HG02870 (cell line): ENCODE measurements around the gene NUB1.

Experiments used
- ATAC-seq: cut with Tn5 transposase; IDR thresholded peaks from one replicate; pipeline ENCODE4 v1.9.1; 2021; ENCODE audit warnings: mild to moderate bottlenecking, moderate library complexity; ENCODE audit not compliant: unreplicated experiment

NUB1 gene

DNA sequence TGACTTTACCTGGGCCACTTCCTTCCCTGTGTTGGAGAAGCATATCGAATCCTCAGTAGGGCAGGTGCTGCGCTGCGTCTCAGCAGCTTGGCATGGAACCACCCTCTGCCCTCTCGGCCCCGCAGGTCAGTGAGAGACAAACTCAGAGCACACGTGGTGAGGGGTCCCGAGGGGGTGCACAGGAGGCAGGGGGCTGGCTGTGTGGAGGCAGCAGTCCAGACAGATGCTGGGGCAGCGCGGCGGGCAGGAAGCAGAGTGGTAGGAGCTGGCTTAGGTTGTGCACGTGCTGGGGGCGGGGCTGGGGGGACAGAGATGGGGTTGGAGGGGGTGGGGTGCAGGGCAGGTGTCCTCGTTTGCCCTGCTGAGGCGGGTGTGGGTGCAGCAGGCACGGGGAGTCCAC is 33.1 kb downstream of the NUB1 start:
- ATAC-seq: no peak

DNA sequence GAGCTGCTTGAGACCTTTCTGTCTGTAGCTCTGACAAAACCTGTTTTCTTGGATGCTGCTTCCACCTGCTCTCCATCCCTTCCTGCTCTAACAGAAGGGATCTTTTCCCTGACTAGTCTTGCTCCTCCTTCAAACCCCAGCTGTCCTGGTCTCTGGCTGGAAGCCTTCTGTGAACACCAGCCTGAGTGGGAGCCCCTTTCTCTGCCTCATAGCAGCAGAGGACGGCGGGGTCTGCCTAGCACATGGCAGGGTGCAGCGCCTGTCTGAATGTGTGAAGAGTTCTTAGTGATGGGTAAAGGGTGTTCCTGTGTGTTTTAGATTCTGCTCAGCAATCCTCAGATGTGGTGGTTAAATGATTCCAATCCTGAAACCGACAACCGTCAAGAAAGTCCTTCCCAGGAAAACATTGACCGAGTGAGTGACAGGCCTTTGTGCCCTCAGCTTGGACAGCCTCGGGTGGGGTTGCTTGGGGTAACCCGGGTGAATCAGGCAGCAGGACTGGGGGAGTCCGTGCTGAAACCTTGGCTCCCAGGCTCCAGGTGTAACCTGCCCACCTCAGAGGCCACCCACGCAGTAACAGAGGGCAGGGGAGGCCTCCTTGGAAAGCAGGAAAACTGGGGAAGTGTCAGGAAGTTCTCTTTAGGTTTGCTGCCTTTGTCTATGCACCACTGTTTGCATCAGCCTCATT is 34.1 kb downstream of the NUB1 start:
- ATAC-seq: no peak

- ATAC-seq: no peak
Observed at GRCh38 chr7:151376218-151376902, 34.7 kb downstream of the NUB1 start.

DNA sequence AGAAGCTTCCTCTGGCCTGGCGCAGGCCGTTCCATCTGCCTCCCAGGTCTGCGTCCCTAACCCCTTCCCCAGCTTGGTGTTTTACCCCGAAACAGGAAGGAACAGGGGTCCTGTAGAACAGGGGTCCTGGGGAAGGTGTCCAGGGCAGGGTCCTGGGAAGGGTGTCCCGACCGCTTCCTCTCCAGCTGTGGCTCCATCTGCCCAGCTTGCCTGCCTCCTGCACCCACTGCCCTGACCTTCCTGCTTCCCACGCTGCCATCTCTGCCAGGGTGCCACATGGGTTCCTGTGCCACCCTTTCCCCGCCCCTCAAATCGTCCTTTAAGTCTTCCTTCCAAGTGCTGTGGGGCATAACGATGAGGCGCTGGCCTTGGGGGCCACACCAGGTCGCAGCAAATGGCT is 35.8 kb downstream of the NUB1 start:
- ATAC-seq: no peak

DNA sequence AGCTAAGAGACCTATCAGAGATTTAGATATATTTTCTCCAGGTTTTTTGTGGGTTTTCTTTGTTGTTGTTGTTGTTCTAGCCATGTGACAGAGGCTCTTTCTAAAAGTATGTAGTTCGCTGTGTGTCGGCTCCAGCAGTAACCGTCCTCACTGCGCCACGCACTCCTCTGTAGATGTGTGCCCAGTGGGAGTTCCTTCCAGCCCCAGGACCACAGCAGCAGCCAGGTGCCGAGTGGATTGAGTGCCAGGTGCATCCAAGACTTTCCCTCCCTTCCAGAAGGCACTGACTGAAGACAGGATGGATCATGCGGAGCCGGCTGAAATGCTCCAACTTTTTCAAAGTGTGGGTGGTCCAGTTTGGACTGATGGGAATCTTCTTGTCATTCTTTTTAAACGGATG is 36.4 kb downstream of the NUB1 start:
- no peak for ATAC-seq

GRCh38 chr7:151378496-151379192 is 37.0 kb downstream of the NUB1 start:
- no peak for ATAC-seq

DNA sequence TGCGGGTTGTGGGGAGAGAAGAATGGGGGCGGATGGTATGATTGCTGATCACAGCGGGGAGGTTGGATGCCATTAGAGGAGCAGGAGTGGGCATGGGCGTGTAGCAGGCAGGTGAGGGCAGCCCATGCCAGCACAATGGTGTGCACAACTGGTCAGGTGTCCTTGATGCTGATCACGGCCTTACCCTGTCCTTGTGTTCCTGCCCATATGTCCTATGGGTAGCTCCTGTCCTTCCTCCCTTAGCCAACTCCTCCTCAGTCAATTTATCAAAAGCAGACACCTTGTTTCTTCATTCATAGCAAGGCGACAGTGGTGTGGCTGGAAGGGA is 37.5 kb downstream of the NUB1 start:
- no peak for ATAC-seq

DNA sequence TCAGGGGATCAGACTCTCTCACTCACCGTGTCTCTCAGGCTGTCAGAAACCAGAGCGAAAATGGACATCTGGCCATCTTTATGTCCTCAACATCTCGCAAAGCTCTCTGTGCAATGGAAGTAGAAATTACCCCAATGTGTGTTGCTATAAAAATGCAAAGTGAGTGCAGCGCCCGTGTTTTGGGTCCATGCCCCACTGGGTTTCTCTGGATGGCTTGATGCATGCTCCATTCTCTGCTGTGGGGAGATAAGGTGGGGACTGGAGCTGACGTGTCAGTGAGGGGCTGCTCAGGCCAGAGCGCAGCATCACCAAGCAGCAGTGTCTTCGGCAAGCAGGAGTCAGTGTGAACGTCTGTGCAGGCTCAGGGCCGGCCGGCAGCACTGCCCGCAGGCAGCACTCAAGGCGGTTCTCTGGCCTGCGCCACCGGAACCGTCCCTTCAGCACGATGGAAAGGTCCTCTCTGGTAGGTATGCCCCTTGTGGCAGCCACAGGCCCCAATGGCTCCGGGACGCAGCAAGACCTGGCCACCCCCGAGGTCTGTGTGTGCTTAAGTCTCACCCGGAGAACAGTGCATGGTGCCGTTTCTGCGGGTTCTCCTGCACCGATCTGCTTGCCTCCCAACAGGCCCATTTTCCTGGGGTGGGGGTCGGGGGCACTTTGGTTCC is 38.1 kb downstream of the NUB1 start:
- no peak for ATAC-seq

DNA sequence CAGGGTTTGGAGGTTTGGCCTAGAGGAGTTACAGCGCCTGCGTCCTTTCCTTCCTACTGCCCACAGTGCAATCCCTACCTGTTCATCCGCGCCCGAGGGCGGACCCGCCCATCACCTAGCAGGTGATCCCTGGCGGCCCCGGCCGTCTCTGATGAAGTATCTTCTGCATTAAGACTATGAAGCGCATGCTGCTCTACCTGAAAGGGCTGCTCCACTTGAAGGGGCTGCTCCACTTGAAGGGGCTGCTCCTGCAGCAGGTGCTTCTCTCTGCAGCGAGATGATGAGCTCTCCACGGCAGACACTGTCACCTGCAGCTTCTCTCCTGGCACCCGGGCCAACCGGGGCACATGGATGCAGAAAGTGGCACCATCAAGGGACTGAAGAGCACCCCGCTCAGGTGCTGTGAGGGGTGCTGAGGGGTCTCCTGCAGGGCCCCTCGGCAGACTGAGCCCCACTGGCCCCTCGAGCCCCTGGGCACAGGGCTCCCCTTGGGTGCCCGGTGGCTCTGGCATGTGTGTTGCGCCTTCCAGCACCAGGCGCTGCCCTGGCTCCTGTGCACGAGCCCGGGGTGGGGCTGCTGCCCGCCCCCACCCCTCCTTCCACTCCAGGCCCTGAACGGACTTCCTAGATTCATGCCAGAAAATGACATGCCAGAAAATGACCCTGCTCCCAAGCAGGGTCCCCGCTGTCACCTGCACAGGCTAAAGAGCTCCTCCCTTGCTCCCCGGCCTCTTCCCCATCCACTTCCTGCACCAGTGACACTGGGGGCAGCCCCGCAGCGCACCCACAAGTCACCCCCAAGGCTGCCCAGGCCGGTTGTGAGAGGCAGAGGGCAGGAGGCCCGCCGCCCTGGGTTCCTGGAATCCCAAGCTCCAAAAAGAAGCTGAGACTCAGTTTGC is 38.8 kb downstream of the NUB1 start:
- no peak for ATAC-seq

GRCh38 chr7:151381098-151381347 is 39.4 kb downstream of the NUB1 start:
- ATAC-seq: no peak

- no peak for ATAC-seq
Observed at GRCh38 chr7:151381348-151382078, 39.9 kb downstream of the NUB1 start.

GRCh38 chr7:151382079-151382885 is 40.7 kb downstream of the NUB1 start:
- ATAC-seq: no peak

GRCh38 chr7:151383638-151384351 is 42.2 kb downstream of the NUB1 start:
- no peak for ATAC-seq

DNA sequence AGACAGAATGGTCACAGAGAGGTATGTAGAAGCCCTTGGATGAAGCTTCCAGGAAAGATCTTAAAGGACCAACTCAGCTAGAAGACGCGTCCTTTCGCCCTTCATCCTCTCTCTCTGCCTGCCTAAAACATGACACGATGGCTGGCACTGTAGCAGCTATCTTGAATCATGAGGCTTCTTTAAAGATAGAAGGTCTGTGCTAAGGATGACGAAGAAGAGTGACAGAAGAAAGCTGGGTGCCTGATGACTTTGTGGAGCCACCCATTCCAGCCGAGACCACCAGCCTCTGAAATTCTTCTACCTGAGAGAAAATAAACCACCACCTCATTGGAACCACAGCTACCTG is 42.7 kb downstream of the NUB1 start:
- no peak for ATAC-seq

DNA sequence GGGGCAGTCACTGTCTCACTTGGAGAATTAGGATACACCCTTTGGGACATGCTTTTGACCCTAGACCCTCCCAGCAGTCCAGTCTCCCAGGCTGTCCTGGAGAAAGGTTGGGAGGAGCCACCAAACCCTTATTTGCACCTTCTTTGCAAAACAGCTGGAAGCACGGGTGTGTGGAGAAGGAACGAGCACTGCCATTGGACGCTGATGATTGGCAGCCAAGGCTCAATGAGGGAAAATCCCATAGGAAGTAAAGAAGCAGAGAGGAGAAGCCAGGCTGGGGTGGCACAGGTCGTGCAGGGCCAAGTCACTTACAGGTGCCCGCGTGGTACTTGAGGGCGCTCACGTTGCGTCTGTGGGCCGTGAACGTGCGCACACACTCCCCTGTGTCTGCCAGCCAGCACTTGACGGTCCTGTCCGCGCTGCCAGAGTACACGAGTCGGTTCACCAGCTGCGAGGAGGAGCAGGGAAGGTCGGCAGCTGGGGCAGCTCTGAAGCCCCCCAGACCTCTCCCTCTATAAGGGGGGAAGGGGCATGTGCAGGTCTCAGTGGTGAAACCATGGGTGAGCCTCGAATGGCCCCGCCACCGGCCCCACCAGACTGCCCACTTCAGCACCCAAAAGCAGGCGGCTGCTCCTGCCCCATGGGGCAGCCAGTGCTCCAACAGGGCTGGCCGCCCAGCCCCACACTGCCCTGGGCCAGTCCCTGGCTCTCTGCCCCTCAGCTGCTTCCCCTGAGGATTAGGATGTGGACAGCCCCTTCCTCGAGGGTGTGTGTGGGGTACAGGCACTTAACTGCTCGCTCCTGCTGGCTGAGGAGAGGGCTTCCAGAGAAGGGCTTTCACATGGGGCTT is 43.4 kb downstream of the NUB1 start:
- ATAC-seq: no peak

DNA sequence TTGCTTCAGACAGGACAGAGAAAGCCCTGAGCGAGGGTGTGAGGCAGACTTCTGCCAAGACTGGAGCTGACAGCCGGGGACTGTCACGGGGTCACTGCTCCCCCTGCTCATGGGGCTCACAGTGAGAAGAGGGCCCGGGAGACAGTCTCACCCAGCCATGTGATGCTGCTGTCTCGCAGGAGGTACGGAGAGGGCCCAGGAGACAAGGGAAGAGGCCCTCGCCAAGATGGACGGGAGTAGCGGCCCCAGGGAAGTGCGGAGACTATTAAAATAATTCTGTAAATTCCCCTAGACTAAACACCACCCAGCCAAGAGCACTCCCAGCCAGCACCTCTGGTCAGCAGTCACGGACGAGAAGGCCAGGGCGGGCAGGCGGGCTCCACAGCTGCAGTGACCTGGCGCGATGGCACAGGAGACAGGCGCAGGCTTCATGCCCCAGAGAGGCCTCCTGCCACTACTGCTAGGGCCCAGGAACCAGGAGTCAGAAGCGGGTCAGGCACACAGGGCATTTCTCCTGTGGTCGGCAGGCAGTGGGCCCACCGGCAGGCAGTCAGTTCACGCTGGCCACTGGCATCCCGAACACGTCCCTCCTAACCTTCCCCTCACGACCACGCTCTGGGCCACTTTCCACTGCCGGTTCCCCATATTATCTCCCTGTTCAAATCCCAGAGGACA is 44.2 kb downstream of the NUB1 start:
- no peak for ATAC-seq

GRCh38 chr7:151386301-151387160 is 44.9 kb downstream of the NUB1 start:
- ATAC-seq: no peak
